ENCODE results near the gene PEX7.
A peak's percentile ranks its signal among the peaks of the same experiment; 100 is the strongest.

Gene PEX7

DNA sequence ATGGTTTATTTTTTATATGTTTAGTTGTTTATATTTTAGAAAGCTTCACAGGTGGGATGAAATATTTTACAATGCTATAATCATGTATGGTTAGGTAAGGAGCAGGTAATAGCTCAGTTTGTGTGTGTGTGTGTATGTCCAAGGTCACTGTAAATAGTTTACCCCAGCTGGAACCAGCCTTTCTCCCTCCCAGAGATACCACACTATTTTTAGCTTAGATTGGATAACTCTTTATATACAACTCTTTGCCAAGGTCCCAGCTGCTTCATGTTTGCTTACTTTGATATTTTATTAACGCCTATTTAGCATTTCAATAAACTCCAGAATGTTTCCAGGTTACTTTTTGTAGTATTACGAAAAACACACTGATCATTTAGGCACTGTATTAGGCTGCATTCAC, 1.8 kb upstream of the PEX7 start:
- DNase-seq: no peak
- H3K27me3 ChIP-seq: no peaks in the 10 kb centered on the region
- H3K4me3 ChIP-seq (ENCODE audit: low read depth, low read length): no peak overlapping the region
- H3K9me3 ChIP-seq: no peaks in the 10 kb centered on the region
- H3K4me1 ChIP-seq: no peaks in the 10 kb centered on the region
- no peak for TF ChIP-seq CTCF (IDR thresholded peaks at IDR 0.05; ENCODE audit: low read depth, low read length)
- H3K36me3 ChIP-seq: no peaks in the 10 kb centered on the region

DNA sequence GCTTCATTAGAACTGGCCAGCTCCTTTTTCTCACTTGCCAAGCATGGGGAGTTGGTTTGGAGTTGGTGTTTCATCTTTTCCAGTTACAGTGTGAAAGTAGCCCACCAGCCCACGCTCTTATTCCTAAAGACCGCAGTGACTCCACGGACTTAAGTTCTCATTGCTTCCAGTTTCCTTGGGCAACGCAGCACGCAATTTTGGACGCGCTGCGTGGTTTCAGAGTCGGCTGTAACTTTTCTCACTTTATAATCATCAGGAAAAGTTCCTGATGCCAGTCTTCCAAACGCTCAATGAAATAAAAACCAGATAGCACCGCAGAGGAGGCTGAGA, 381 bp upstream of the PEX7 start:
- no peak for TF ChIP-seq CTCF (IDR thresholded peaks at IDR 0.05; ENCODE audit: low read depth, low read length)
- H3K27me3 ChIP-seq: no peaks in the 10 kb centered on the region
- no peaks in the 10 kb centered on the region; the same call in 1 of the 2 replicates for H3K36me3 ChIP-seq
- H3K4me3 ChIP-seq (ENCODE audit: low read depth, low read length): peak overlapping the region; percentile 86
- no peak for DNase-seq
- no peaks in the 10 kb centered on the region for H3K4me1 ChIP-seq
- no peaks in the 10 kb centered on the region for H3K9me3 ChIP-seq

- no peaks in the 10 kb centered on the region for H3K4me1 ChIP-seq
- H3K27me3 ChIP-seq: no peaks in the 10 kb centered on the region
- H3K4me3 ChIP-seq (ENCODE audit: low read depth, low read length): peak overlapping the region; percentile 86
- no peaks in the 10 kb centered on the region for H3K9me3 ChIP-seq
- no peak for DNase-seq
- TF ChIP-seq CTCF (IDR thresholded peaks at IDR 0.05; ENCODE audit: low read depth, low read length): no peak
- no peaks in the 10 kb centered on the region; the same call in none of the 2 replicates for H3K36me3 ChIP-seq
These were observed 802 bp downstream of the PEX7 start for GRCh38 chr6:136823128-136823660.

DNA sequence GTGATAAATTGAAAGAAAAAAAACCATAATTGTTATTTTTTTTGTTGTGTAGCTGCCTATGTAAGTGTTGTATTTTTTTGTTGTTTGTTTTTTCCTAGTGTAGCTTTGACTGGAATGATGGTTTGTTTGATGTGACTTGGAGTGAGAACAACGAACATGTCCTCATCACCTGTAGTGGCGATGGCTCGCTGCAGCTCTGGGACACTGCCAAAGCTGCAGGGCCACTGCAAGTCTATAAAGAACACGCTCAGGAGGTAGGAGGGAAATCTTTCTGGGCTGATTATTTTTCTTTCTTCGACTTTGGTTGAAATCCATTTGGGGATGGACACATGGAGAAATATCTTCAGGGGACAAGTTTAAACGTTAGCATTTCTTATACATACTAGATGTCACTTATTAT, 3.8 kb downstream of the PEX7 start:
- no peak for DNase-seq
- Histone ChIP-seq H3K36me3 (peaks cover 1% of the 10 kb centered on the region), H3K27me3 (no peaks in the 10 kb centered on the region), H3K4me1 (no peaks in the 10 kb centered on the region), H3K9me3 (no peaks in the 10 kb centered on the region; the same call in 1 of the 2 replicates), H3K4me3 (ENCODE audit: low read depth, low read length) (no peak overlapping the region)
- no peak for TF ChIP-seq CTCF (IDR thresholded peaks at IDR 0.05; ENCODE audit: low read depth, low read length)

- Histone ChIP-seq H3K9me3 (peaks cover 2% of the 10 kb centered on the region), H3K36me3 (peaks cover 20% of the 10 kb centered on the region), H3K4me3 (ENCODE audit: low read depth, low read length) (no peak overlapping the region), H3K4me1 (no peaks in the 10 kb centered on the region), H3K27me3 (no peaks in the 10 kb centered on the region)
- DNase-seq: no peak
- no peak for TF ChIP-seq CTCF (IDR thresholded peaks at IDR 0.05; ENCODE audit: low read depth, low read length)
These were observed 9.6 kb downstream of the PEX7 start for GRCh38 chr6:136831873-136832562.

DNA sequence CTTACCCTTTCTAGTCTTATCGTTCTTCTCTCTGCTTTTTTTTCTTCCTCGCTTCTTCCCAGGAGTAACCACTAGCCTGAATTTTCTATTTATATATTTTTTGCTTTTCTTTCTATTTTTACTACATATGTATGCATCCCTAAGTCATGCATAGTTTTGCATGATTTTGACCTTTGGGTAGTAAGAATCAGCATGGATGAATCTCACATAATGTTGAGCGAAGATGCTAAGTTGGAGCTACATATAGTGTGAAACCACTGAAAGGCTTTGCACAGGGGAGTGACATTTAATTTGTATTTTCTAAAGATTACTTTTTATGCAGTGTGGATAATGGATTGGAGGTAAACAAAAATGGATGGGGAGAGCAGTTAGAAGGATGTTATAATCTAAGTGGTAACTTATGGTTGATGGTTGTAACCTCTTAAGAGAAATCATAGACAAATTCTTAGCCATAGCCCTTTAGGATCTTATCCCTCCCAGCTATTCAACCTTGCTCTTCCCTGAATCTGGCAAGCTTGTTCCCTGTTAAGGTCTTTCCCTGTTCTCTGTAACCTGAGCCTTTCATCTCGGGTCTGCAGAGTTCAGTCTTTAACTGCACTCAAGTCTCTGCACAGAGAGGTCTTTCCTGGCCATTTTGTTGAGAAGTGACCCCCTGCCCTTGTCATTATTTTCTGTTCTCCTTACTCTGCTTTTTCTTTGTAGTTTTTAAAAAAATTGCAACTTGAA, 18.0 kb downstream of the PEX7 start:
- H3K36me3 ChIP-seq: no peaks in the 10 kb centered on the region; the same call in 1 of the 2 replicates
- peaks cover 26% of the 10 kb centered on the region for H3K4me1 ChIP-seq
- no peaks in the 10 kb centered on the region for H3K27me3 ChIP-seq
- no peak for TF ChIP-seq CTCF (IDR thresholded peaks at IDR 0.05; ENCODE audit: low read depth, low read length)
- H3K9me3 ChIP-seq: no peaks in the 10 kb centered on the region
- H3K4me3 ChIP-seq (ENCODE audit: low read depth, low read length): no peak overlapping the region
- DNase-seq: no peak
